OCI-LY3 (cell line): ENCODE measurements around the gene CBY2.

ENCODE experiments used
- CTCF ChIP-seq: fragments of 200-600, 300-600 bp; sonication (generic); IDR thresholded peaks from 2 replicates; pipeline ENCODE4 v1.5.1; 2014; ENCODE audit warnings: antibody characterized with exemption, low read length, low read depth
- EZH2phosphoT487 ChIP-seq: fragments of 200-600 bp; shearing (Covaris generic); IDR thresholded peaks from 2 replicates; pipeline ENCODE4 v1.6.1; 2018; ENCODE audit warnings: antibody characterized with exemption, mixed run types, low read depth

GRCh38 chr13:45752510-45752909 is 50.4 kb downstream of the CBY2 start:
- no peak for TF ChIP-seq EZH2phosphoT487
- no peak for TF ChIP-seq CTCF
